Ovary (tissue), 9 donors: ENCODE measurements around the gene PFAS. TPM values are rescaled to one million over a fixed set of nuclear protein-coding genes. Genes with fewer than 3 reads are reported as not detected.

Experiments used
- DNase-seq, 5 donors: peaks; one replicate each; pipeline ENCODE4 v3.0.0-alpha.2; 2019 to 2020
- H3K27ac ChIP-seq, 2 donors: fragments of 200-600 bp; one replicate each; pipeline versions ENCODE4 v1.5.1 to v1.8.0; 2019 to 2022
- H3K27me3 ChIP-seq: fragments of 200-600 bp; one replicate; pipeline ENCODE4 v1.8.0; 2022
- H3K36me3 ChIP-seq: fragments of 200-600 bp; sonication (generic); one replicate; pipeline ENCODE4 v1.5.1; 2019
- H3K4me1 ChIP-seq: one replicate; pipeline ENCODE4 v1.8.1; 2013; ENCODE audit warnings: mild to moderate bottlenecking, moderate library complexity; ENCODE audit not compliant: insufficient read depth
- H3K4me3 ChIP-seq: fragments of 200-600 bp; sonication (generic); one replicate; pipeline ENCODE4 v1.5.1; 2017
- H3K9me3 ChIP-seq, 2 donors: fragments of 200-600 bp in 1 of 2; sonication (generic) in 1 of 2; one replicate each; pipeline versions ENCODE4 v1.5.1 to v1.8.1; 2013 to 2019; ENCODE audit warnings: mild to moderate bottlenecking in 1 of 2, moderate library complexity in 1 of 2
- CTCF ChIP-seq, 3 donors: fragments of 450-650 bp in 2 of 3; fragments of 200-600 bp in 1 of 3; IDR thresholded peaks; one replicate each; pipeline versions ENCODE4 v1.5.1 to v1.8.0; 2016 to 2022; ENCODE audit warnings: antibody characterized with exemption in 3 of 3, mild to moderate bottlenecking in 1 of 3
- EP300 ChIP-seq: sonication (generic); formaldehyde crosslinking; IDR thresholded peaks from one replicate; pipeline ENCODE4 v1.6.1; 2017; ENCODE audit warnings: antibody characterized with exemption
- POLR2A ChIP-seq: fragments of 450-650 bp; IDR thresholded peaks from one replicate; pipeline ENCODE4 v1.6.1; 2017; ENCODE audit warnings: antibody characterized with exemption, mild to moderate bottlenecking, moderate library complexity
- WGBS, 3 donors: extraction: QIAGEN DNeasy Blood & Tissue Kit in 1 of 3; methylation state at CpG; one replicate each; pipeline versions ENCODE4 v1.1.5 to v1.1.7; 2013 to 2017; 5-methylcytosine and 5-hydroxymethylcytosine counted together
- intact Hi-C, 4 donors: fragments of 100-400 bp; cut with DNase I; formaldehyde crosslinking; loops; one replicate each; pipeline versions ENCODE4 v1.11.0 to v1.15.1; 2022 to 2023
- polyA plus RNA-seq, 2 donors: library from polyadenylated mRNA; stranded (reverse); fragments of 200-250 nt in 1 of 2; fragments of 350-450 nt in 1 of 2; fragmentation: Illumina TruSeq in 1 of 2; extraction: RNeasy Lipid Tissue Mini Kit (QIAGEN cat#74804) in 1 of 2; gene quantifications; one replicate each; pipeline ENCODE4 v1.2.3, GENCODE V29; 2013 to 2014
- total RNA-seq, 7 donors: library from RNA; depleted of rRNA in 2 of 7; stranded (reverse); fragments of >200 nt in 2 of 7; fragmentation: NEBNext Ultra II Directional in 3 of 7; extraction: Animal tissue kit (Norgen Biotek cat#: 25700) in 3 of 7; gene quantifications; one replicate each; pipeline versions ENCODE4 v1.1.0 to v1.2.4, GENCODE V29; 2016 to 2023
- donor health status: DM: no; HTN: no; CAD: no; lungs with moderate emphysema.
- donor health status: DM: no; HTN: no; CAD: no.
- donor health status: Bipolar disorder and iron deficiency.
- donor health status: DM: yes; HTN: yes; CAD: no.
- donor health status: DM: no; HTN: no; CAD: no.
- donor health status: DM: yes; HTN: yes; CAD: no.

PFAS gene
- total and polyA plus RNA-seq, 9 donors, result 6.6 to 69.9 (median 27.8) TPM

- H3K27me3 ChIP-seq, result no peaks in the 10 kb centered on the region
- no peak for DNase-seq
- H3K4me1 ChIP-seq, result no peaks in the 10 kb centered on the region
- intact Hi-C loops, result no loop called here
- WGBS, 3 donors, result 60 to 73% (median 68%) methylated on average over 13 of the region's 13 CpGs
- H3K36me3 ChIP-seq, result no peaks in the 10 kb centered on the region
- no peak for TF ChIP-seq CTCF (IDR thresholded peaks at IDR 0.05)
- no peak for TF ChIP-seq EP300
- TF ChIP-seq POLR2A, result no peak
- no peak overlapping the region for H3K27ac ChIP-seq
- H3K9me3 ChIP-seq, result no peaks in the 10 kb centered on the region
- H3K4me3 ChIP-seq, result no peak overlapping the region
These were observed 63.2 kb downstream of the PFAS start for GRCh38 chr17:8312251-8312650.

GRCh38 chr17:8312726-8313600 is 63.9 kb downstream of the PFAS start:
- no peaks in the 10 kb centered on the region for H3K4me1 ChIP-seq
- no peaks in the 10 kb centered on the region for H3K27me3 ChIP-seq
- no peak overlapping the region for H3K4me3 ChIP-seq
- TF ChIP-seq CTCF (IDR thresholded peaks at IDR 0.05) (no peak), POLR2A (no peak), EP300 (no peak)
- WGBS, 3 donors, result 53 to 62% (median 53%) methylated on average over 16 of the region's 16 CpGs
- no peaks in the 10 kb centered on the region for H3K9me3 ChIP-seq
- no peaks in the 10 kb centered on the region for H3K36me3 ChIP-seq
- intact Hi-C loops, result no loop called here
- DNase-seq, result no peak
- no peak overlapping the region for H3K27ac ChIP-seq

- no peaks in the 10 kb centered on the region for H3K4me1 ChIP-seq
- H3K4me3 ChIP-seq, result no peak overlapping the region
- H3K27ac ChIP-seq, result no peak overlapping the region
- H3K27me3 ChIP-seq, result no peaks in the 10 kb centered on the region
- 5 to 6% (median 6%) methylated on average over 29 of the region's 29 CpGs for WGBS, 3 donors
- H3K9me3 ChIP-seq, result no peaks in the 10 kb centered on the region
- no peak for TF ChIP-seq CTCF (IDR thresholded peaks at IDR 0.05)
- intact Hi-C loops, result no loop called here
- H3K36me3 ChIP-seq, result no peaks in the 10 kb centered on the region
- DNase-seq, result no peak
These were observed 66.0 kb downstream of the PFAS start for GRCh38 chr17:8314797-8315763.

GRCh38 chr17:8315764-8316217 is 66.7 kb downstream of the PFAS start:
- WGBS, 3 donors, result 11 to 25% (median 14%) methylated on average over 26 of the region's 26 CpGs
- H3K36me3 ChIP-seq, result no peaks in the 10 kb centered on the region
- H3K4me1 ChIP-seq, result no peaks in the 10 kb centered on the region
- H3K27ac ChIP-seq, result no peak overlapping the region
- no peaks in the 10 kb centered on the region for H3K27me3 ChIP-seq
- TF ChIP-seq POLR2A, result no peak
- TF ChIP-seq EP300, result no peak
- no peak for TF ChIP-seq CTCF (IDR thresholded peaks at IDR 0.05)
- intact Hi-C loops, result no loop called here
- H3K9me3 ChIP-seq, result no peaks in the 10 kb centered on the region
- no peak overlapping the region for H3K4me3 ChIP-seq
- no peak for DNase-seq
